DOHH2 (cell line): ENCODE results near the gene TRPM3.

Source experiments
- H3F3A ChIP-seq: fragments of 200-600 bp; sonication (generic), shearing (Covaris generic); 2 replicates; pipeline ENCODE4 v1.6.0; 2016; ENCODE audit warnings: antibody characterized with exemption, mild to moderate bottlenecking; ENCODE audit not compliant: control insufficient read depth, insufficient read depth
- H3K27ac ChIP-seq: fragments of 200-600 bp; sonication (generic); 2 replicates; pipeline ENCODE4 v1.5.1; 2014; ENCODE audit warnings: low read depth, mild to moderate bottlenecking, low read length, moderate library complexity
- H3K27me3 ChIP-seq: fragments of 200-600 bp; sonication (generic); 2 replicates; pipeline ENCODE4 v1.6.1; 2014; ENCODE audit warnings: mild to moderate bottlenecking, low read length, mixed read lengths; ENCODE audit not compliant: control insufficient read depth
- H3K36me3 ChIP-seq: fragments of 200-600 bp; sonication (generic); 2 replicates; pipeline ENCODE4 v1.6.1; 2014; ENCODE audit warnings: mild to moderate bottlenecking, low read length, moderate library complexity, mixed read lengths; ENCODE audit not compliant: control insufficient read depth
- H3K4me1 ChIP-seq: fragments of 200-600 bp; sonication (generic); 2 replicates; pipeline ENCODE4 v1.6.1; 2014; ENCODE audit warnings: mild to moderate bottlenecking, low read length, mixed read lengths; ENCODE audit not compliant: control insufficient read depth
- H3K4me2 ChIP-seq: fragments of 200-600 bp; sonication (generic); 2 replicates; pipeline ENCODE4 v1.6.0; 2014; ENCODE audit warnings: mild to moderate bottlenecking, low read length, moderate library complexity
- H3K4me3 ChIP-seq: fragments of 200-600 bp; sonication (generic); 2 replicates; pipeline ENCODE4 v1.5.1; 2014; ENCODE audit warnings: mild to moderate bottlenecking, low read length, mixed read lengths
- H3K79me2 ChIP-seq: fragments of 200-600 bp; sonication (generic); 2 replicates; pipeline ENCODE4 v1.6.1; 2014; ENCODE audit warnings: mild to moderate bottlenecking, low read length, mixed read lengths; ENCODE audit not compliant: control insufficient read depth
- H3K9me2 ChIP-seq: fragments of 200-600 bp; sonication (generic); replicated peaks from 2 replicates; pipeline ENCODE4 v1.6.1; 2014; ENCODE audit warnings: mild to moderate bottlenecking, low read length, mixed read lengths; ENCODE audit not compliant: control insufficient read depth
- H3K9me3 ChIP-seq: fragments of 200-600 bp; sonication (generic); 2 replicates; pipeline ENCODE4 v1.6.1; 2014; ENCODE audit warnings: antibody characterized with exemption, low read length, mixed read lengths; ENCODE audit not compliant: control insufficient read depth, insufficient read depth
- H4K20me1 ChIP-seq: fragments of 200-600 bp; sonication (generic); 2 replicates; pipeline ENCODE4 v1.6.0; 2014; ENCODE audit warnings: low read depth, mild to moderate bottlenecking, antibody characterized with exemption, low read length, moderate library complexity; ENCODE audit not compliant: control insufficient read depth, insufficient read depth
- EZH2phosphoT487 ChIP-seq: fragments of 200-600 bp; sonication (generic); IDR thresholded peaks from 2 replicates; pipeline ENCODE4 v1.6.1; 2017; ENCODE audit warnings: borderline replicate concordance, mild to moderate bottlenecking, antibody characterized with exemption, low read length, moderate library complexity, mixed read lengths
- TF ChIP-seq, protein P1 (sequence below): fragments of 200-600 bp; sonication (generic); IDR thresholded peaks from one replicate; pipeline ENCODE4 v1.5.1; 2014; ENCODE audit warnings: antibody characterized with exemption, mild to moderate bottlenecking, low read depth, low read length; ENCODE audit not compliant: poor library complexity, severe bottlenecking

The TRPM3 gene

DNA sequence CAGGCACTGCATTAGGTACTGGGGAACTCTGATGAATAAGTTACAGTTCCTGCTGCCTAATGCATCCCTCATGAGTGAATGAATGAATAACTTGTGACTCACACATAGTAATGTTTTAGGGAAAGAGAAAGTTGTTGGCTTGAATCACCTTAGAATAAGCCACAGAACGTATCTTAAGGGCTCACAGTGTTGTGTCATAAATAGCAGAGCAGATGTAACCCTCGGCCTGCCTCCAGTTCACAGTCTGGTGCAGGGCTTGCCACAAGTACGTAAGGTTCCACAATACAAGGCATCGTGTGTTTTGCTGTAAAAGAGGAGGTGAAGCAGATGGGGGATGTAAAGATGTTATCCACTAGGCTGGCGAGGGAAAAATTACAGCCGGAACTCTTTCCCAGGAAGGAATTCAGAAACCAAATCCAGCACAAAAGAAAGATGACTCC lies 218.7 kb downstream of the TRPM3 start:
- no peak overlapping the region for H3K27ac ChIP-seq

GRCh38 chr9:70902171-70902570 lies 219.2 kb downstream of the TRPM3 start:
- Histone ChIP-seq H3K27me3 (no peaks in the 10 kb centered on the region), H3F3A (no peaks in the 10 kb centered on the region), H3K36me3 (no peaks in the 10 kb centered on the region), H3K27ac (no peak overlapping the region), H3K9me2 (no peaks in the 10 kb centered on the region), H3K4me2 (no peak overlapping the region), H3K4me3 (no peak overlapping the region), H4K20me1 (no peaks in the 10 kb centered on the region), H3K79me2 (no peaks in the 10 kb centered on the region), H3K9me3 (no peaks in the 10 kb centered on the region), H3K4me1 (no peaks in the 10 kb centered on the region)
- TF ChIP-seq, protein P1, sequence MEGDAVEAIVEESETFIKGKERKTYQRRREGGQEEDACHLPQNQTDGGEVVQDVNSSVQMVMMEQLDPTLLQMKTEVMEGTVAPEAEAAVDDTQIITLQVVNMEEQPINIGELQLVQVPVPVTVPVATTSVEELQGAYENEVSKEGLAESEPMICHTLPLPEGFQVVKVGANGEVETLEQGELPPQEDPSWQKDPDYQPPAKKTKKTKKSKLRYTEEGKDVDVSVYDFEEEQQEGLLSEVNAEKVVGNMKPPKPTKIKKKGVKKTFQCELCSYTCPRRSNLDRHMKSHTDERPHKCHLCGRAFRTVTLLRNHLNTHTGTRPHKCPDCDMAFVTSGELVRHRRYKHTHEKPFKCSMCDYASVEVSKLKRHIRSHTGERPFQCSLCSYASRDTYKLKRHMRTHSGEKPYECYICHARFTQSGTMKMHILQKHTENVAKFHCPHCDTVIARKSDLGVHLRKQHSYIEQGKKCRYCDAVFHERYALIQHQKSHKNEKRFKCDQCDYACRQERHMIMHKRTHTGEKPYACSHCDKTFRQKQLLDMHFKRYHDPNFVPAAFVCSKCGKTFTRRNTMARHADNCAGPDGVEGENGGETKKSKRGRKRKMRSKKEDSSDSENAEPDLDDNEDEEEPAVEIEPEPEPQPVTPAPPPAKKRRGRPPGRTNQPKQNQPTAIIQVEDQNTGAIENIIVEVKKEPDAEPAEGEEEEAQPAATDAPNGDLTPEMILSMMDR: no peak
- TF ChIP-seq EZH2phosphoT487: no peak

More for the DNA sequence above, 218.7 kb downstream of the TRPM3 start:
- H3F3A ChIP-seq: no peaks in the 10 kb centered on the region
- TF ChIP-seq, protein P1: no peak
- TF ChIP-seq EZH2phosphoT487: no peak
- H3K27me3 ChIP-seq: no peaks in the 10 kb centered on the region
- H3K4me3 ChIP-seq: no peak overlapping the region
- no peaks in the 10 kb centered on the region for H4K20me1 ChIP-seq
- H3K4me1 ChIP-seq: no peaks in the 10 kb centered on the region
- H3K4me2 ChIP-seq: no peak overlapping the region
- no peaks in the 10 kb centered on the region for H3K36me3 ChIP-seq
- no peaks in the 10 kb centered on the region for H3K9me2 ChIP-seq
- H3K9me3 ChIP-seq: no peaks in the 10 kb centered on the region
- no peaks in the 10 kb centered on the region for H3K79me2 ChIP-seq

- no peaks in the 10 kb centered on the region for H3K9me2 ChIP-seq
- no peaks in the 10 kb centered on the region for H3K4me1 ChIP-seq
- no peaks in the 10 kb centered on the region for H4K20me1 ChIP-seq
- no peaks in the 10 kb centered on the region for H3K79me2 ChIP-seq
- TF ChIP-seq, protein P1: no peak
- TF ChIP-seq EZH2phosphoT487: no peak
- no peak overlapping the region for H3K4me2 ChIP-seq
- H3K27ac ChIP-seq: no peak overlapping the region
- H3K27me3 ChIP-seq: no peaks in the 10 kb centered on the region
- H3K9me3 ChIP-seq: no peaks in the 10 kb centered on the region
- H3K4me3 ChIP-seq: no peak overlapping the region
- no peaks in the 10 kb centered on the region for H3K36me3 ChIP-seq
- H3F3A ChIP-seq: no peaks in the 10 kb centered on the region
Measured at GRCh38 chr9:70901746-70902145, 219.7 kb downstream of the TRPM3 start.
